ENCODE results near the gene LMAN2.
"Not testable (repeated sequence)": the region's sequence is repeated elsewhere in the genome, so short reads cannot be mapped to it uniquely, and the experiment has no call there.

LMAN2 gene

DNA sequence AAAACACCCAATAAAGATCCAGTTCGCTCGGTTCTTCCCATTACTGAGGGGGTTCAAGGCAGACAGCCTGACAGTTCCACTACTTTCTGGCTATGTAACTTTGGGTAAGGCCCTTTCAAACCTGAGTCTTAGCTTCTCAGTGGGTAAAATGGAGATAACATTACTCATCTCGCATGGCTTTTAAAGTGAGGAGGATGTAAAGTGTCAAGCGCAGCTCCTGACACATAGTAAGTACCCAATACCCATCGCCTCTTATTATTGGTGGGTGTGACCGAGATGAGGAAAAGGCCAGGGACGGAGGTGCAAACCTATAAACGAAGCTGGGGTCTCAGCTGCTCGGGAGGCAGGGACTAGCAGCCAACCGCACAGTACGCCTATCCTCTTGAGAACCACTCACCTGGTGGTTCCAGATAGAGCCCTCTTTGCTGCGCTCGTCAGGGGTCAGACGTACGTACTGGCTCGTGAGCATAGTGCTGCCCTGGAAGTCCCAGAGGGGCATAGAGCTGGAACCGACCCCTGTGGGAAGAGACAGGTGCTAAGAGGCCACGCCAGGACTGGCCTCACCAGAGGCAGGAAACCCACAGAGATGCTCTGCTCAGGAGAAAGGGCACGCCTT lies 584 bp downstream of the LMAN2 start:
- H3K4me2 ChIP-seq: peak overlapping the region; percentile 89 to 100 (median 97)
- no peaks in the 10 kb centered on the region for H3K27me3 ChIP-seq
- peaks cover 54 to 84% (median 71%) of the 10 kb centered on the region in 10 experiments for H3K4me1 ChIP-seq
- H3K4me3 ChIP-seq: peak overlapping the region; percentile 79 to 96 (median 93)
- H3K36me3 ChIP-seq: peaks cover 26 to 43% (median 41%) of the 10 kb centered on the region in 11 experiments
- peak overlapping the region; percentile 86 to 96 (median 93) for H3K9ac ChIP-seq
- H4K20me1 ChIP-seq: peaks cover 38 to 53% (median 44%) of the 10 kb centered on the region in 11 experiments; a peak in 19 of 22 replicates
- peaks cover 0 to 6% (median 0%) of the 10 kb centered on the region in 11 experiments; a peak in 2 of 22 replicates for H3K9me3 ChIP-seq (replicated peaks in 1 of 11)
- TF ChIP-seq Cebpa-rat (IDR thresholded peaks at IDR 0.05): no peak
- H3K27ac ChIP-seq: peak overlapping the region; percentile 88 to 96 (median 93)

DNA sequence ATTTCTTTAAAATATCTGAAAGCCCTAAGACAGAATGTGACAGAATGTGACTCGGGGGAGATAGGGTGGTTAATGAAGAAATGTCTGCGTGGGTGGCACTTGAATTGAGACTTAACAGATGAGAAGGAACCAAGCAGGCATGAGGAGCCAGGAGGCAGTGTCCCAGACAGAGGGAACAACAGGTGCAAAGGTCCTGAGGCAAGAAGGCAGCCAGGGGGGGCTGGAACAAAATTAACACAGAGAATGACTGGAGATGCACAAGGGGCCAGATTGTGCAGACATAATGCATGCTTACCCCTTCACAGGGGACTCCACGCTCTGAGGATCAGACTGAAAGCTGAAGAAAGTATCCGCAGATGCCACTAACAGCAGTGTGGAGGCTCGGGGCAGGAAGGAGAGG lies 1.7 kb downstream of the LMAN2 start:
- H3K4me3 ChIP-seq: peak overlapping the region; percentile 79 to 96 (median 93)
- TF ChIP-seq Cebpa-rat (IDR thresholded peaks at IDR 0.05): no peak
- H3K9ac ChIP-seq: peak overlapping the region; percentile 86 to 96 (median 93)
- peak overlapping the region; percentile 89 to 100 (median 97) for H3K4me2 ChIP-seq
- H4K20me1 ChIP-seq: peaks cover 40 to 65% (median 56%) of the 10 kb centered on the region in 11 experiments; a peak in 19 of 22 replicates
- peaks cover 43 to 73% (median 60%) of the 10 kb centered on the region in 10 experiments for H3K4me1 ChIP-seq
- H3K9me3 ChIP-seq (replicated peaks in 1 of 11): no peaks in the 10 kb centered on the region
- no peaks in the 10 kb centered on the region for H3K27me3 ChIP-seq
- H3K27ac ChIP-seq: no peak overlapping the region; a peak in 1 of 22 replicates
- H3K36me3 ChIP-seq: peaks cover 37 to 54% (median 51%) of the 10 kb centered on the region in 11 experiments

DNA sequence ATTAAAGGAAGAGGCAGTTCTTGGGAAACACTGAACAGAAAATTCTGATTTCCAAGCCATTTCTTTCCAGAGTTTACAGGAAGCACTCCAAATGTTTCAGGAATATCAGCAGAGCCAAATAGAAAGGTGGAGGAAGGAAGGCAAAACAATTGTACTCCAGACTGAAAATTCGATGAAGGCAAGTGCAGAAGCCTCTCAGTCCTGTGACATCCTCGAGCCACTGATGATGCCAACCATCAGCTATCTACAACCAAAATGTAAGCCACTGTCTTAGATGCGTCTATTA lies 2.2 kb downstream of the LMAN2 start:
- Histone ChIP-seq H4K20me1 (peaks cover 40 to 69% (median 59%) of the 10 kb centered on the region in 11 experiments; a peak in 19 of 22 replicates), H3K4me3 (peak overlapping the region in 8 of 10 experiments; percentile 21 to 96 (median 93); a peak in 11 of 20 replicates), H3K9ac (peak overlapping the region in 9 of 11 experiments; percentile 31 to 96 (median 93); a peak in 13 of 22 replicates), H3K27me3 (no peaks in the 10 kb centered on the region), H3K36me3 (peaks cover 42 to 59% (median 56%) of the 10 kb centered on the region in 11 experiments), H3K9me3 (replicated peaks in 1 of 11) (no peaks in the 10 kb centered on the region), H3K4me2 (peak overlapping the region; percentile 89 to 100 (median 97)), H3K4me1 (peaks cover 39 to 68% (median 56%) of the 10 kb centered on the region in 10 experiments), H3K27ac (no peak overlapping the region)
- TF ChIP-seq Cebpa-rat (IDR thresholded peaks at IDR 0.05): no peak

DNA sequence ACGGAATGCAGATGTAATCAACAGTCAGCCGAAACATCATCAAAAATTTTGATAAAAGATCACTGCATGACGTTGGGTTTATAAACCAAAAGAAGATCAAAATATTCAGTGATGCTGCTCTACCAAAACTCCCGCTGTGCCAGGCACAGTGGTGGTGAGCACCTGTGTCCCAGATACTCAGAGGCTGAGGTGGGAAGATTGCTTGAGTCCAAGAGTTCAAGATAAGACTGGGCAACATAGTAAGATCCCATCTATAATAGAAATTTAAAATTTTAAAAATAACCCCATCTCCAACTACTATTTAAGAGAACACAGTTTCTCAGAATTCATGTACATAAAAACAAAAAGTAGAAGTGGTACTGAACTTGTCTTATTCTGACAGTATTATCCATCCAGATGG lies 3.8 kb downstream of the LMAN2 start:
- peaks cover 40 to 85% (median 74%) of the 10 kb centered on the region in 11 experiments; a peak in 19 of 22 replicates for H4K20me1 ChIP-seq
- peak overlapping the region in 9 of 11 experiments; percentile 0 to 70 (median 32); a peak in 7 of 22 replicates for H3K9ac ChIP-seq
- H3K4me3 ChIP-seq: no peak overlapping the region
- H3K36me3 ChIP-seq: peaks cover 58 to 75% (median 72%) of the 10 kb centered on the region in 11 experiments
- H3K27me3 ChIP-seq: no peaks in the 10 kb centered on the region
- peak overlapping the region in 8 of 11 experiments; percentile 3 to 100 (median 18); a peak in 8 of 22 replicates for H3K4me2 ChIP-seq
- no peaks in the 10 kb centered on the region for H3K9me3 ChIP-seq (replicated peaks in 1 of 11)
- H3K4me1 ChIP-seq: peaks cover 39 to 52% (median 47%) of the 10 kb centered on the region in 10 experiments
- TF ChIP-seq Cebpa-rat (IDR thresholded peaks at IDR 0.05): no peak
- H3K27ac ChIP-seq: no peak overlapping the region

DNA sequence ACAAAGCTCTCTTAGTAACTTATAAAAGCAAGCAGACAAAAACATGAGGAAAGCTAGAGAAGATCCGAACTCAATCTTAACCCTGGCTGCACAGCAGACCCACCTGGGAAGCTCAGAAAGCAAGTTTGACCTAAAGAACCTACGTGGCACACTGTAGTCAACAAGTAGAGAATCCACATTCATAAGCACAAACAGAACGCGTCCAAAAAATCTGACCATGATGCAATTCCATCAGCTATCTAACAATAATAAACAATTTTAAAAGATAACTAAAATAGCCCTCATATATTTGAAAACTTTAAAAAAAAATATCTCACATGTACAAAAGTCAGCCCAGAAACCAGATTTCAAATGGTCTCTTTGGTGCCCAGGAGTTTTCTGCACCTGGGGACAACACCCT lies 4.6 kb downstream of the LMAN2 start:
- Histone ChIP-seq H3K36me3 (peaks cover 67 to 84% (median 80%) of the 10 kb centered on the region in 11 experiments), H3K4me1 (peaks cover 33 to 46% (median 39%) of the 10 kb centered on the region in 10 experiments), H4K20me1 (peaks cover 40 to 94% (median 82%) of the 10 kb centered on the region in 11 experiments; a peak in 19 of 22 replicates), H3K9ac (peak overlapping the region in 9 of 11 experiments; percentile 6 to 70 (median 32); a peak in 12 of 22 replicates), H3K27me3 (no peaks in the 10 kb centered on the region), H3K4me3 (no peak overlapping the region), H3K9me3 (replicated peaks in 1 of 11) (no peaks in the 10 kb centered on the region), H3K4me2 (peak overlapping the region in 6 of 11 experiments; percentile 3 to 100 (median 25); a peak in 8 of 22 replicates), H3K27ac (no peak overlapping the region)
- TF ChIP-seq Cebpa-rat (IDR thresholded peaks at IDR 0.05): no peak

DNA sequence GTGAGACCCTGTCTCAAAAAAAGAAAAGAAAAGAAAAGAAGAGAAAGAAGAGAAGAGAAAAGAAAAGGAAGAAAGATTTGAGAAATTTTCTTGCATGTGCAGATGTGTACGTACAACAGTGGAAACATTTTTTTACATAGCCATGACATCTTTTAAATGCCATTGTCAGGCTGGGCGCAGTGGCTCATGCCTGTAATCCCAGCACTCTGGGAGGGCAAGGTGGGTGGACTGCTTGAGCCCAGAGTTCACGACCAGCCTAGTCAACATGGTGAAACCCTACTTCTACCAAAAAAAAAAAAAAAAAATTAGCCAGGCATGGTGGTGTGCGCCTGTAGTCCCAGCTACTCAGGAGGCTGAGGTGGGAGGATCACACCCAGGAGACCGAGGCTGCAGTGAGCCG lies 6.6 kb downstream of the LMAN2 start:
- TF ChIP-seq Cebpa-rat (IDR thresholded peaks at IDR 0.05): no peak
- peaks cover 30 to 57% (median 36%) of the 10 kb centered on the region in 10 experiments for H3K4me1 ChIP-seq
- H3K27ac ChIP-seq: no peak overlapping the region
- H3K4me3 ChIP-seq: no peak overlapping the region
- H3K9me3 ChIP-seq (replicated peaks in 1 of 11): no peaks in the 10 kb centered on the region
- H3K9ac ChIP-seq: no peak overlapping the region
- H4K20me1 ChIP-seq: peaks cover 35 to 94% (median 79%) of the 10 kb centered on the region in 11 experiments; a peak in 19 of 22 replicates
- no peaks in the 10 kb centered on the region for H3K27me3 ChIP-seq
- H3K4me2 ChIP-seq: no peak overlapping the region
- peaks cover 75 to 94% (median 85%) of the 10 kb centered on the region in 11 experiments for H3K36me3 ChIP-seq

DNA sequence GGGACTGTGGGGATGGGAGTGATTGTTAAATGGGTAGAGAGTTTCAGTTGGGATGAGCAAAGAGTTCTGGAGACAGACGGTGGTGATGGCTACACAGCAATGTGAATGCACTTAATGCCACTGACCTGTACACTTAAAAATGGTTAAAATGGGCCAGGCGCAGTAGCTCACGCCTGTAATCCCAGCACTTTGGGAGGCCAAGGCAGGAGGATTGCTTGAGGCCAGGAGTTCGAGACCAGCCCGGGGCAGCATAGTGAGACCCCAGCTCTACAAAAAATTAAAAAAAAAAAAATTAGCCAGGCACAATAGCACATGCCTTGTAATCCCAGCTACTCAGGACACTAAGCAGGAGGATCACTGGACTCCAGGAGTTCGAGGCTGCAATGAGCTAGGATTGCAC lies 7.7 kb downstream of the LMAN2 start:
- TF ChIP-seq Cebpa-rat (IDR thresholded peaks at IDR 0.05): no peak
- no peak overlapping the region for H3K4me3 ChIP-seq
- H3K27ac ChIP-seq: no peak overlapping the region
- H3K4me2 ChIP-seq: no peak overlapping the region
- peaks cover 30 to 57% (median 36%) of the 10 kb centered on the region in 10 experiments for H3K4me1 ChIP-seq
- H3K27me3 ChIP-seq: no peaks in the 10 kb centered on the region
- H3K9me3 ChIP-seq (replicated peaks in 1 of 11): no peaks in the 10 kb centered on the region
- H3K36me3 ChIP-seq: peaks cover 72 to 94% (median 83%) of the 10 kb centered on the region in 11 experiments
- H3K9ac ChIP-seq: no peak overlapping the region
- peaks cover 35 to 94% (median 79%) of the 10 kb centered on the region in 11 experiments; a peak in 21 of 22 replicates for H4K20me1 ChIP-seq

DNA sequence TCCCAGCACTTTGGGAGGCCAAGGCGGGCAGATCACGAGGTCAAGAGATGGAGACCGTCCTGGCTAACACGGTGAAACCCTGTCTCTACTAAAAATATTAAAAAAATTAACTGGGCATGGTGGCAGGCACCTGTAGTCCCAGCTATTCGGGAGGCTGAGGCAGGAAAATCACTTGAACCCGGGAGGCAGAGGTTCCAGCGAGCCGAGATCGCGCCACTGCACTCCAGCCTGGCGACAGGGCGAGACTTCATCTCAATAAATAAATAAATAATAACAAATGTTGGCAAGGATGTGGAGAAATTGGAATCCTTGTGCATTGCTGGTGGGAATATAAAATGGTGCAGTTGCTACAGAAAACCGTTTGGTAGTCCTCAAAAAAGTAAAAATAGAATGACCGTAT lies 8.5 kb downstream of the LMAN2 start:
- H4K20me1 ChIP-seq: peaks cover 38 to 95% (median 79%) of the 10 kb centered on the region in 11 experiments; a peak in 21 of 22 replicates
- not testable (repeated sequence) for H3K9ac ChIP-seq; H3K27ac ChIP-seq; H3K4me3 ChIP-seq; H3K4me2 ChIP-seq; H3K27me3 ChIP-seq; H3K9me3 ChIP-seq (replicated peaks in 1 of 11)
- H3K4me1 ChIP-seq: peaks cover 31 to 57% (median 37%) of the 10 kb centered on the region in 10 experiments
- peaks cover 70 to 96% (median 84%) of the 10 kb centered on the region in 11 experiments for H3K36me3 ChIP-seq

DNA sequence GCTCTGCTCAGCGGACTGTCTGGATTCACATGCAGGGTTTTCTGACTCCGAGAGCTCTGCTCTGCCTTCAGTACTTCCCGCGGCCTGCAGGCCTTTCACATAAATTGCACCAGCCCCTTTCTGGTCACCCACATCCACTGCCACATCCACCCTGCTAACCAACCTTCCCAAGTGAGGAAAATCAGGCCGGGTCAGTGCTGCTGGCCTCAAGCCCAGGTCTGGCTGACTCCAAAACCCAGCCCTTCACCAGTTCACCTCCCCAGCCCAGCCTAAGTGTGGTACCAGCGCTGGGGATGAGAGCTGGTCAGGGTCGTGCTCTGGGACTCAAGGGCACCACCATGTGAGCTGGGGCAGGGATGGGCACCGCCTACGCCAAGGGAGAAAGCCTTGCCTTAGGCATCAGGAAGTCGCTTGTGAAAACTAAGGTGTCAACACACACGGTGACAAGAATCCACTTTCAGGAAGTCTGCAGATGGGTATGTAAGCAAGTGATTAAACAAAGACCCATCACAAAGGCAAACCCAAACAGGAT lies 12.3 kb downstream of the LMAN2 start:
- Histone ChIP-seq H3K27ac (peak overlapping the region in 8 of 11 experiments; percentile 34 to 91 (median 58); a peak in 14 of 22 replicates), H4K20me1 (peaks cover 22 to 96% (median 80%) of the 10 kb centered on the region in 11 experiments; a peak in 21 of 22 replicates), H3K27me3 (no peaks in the 10 kb centered on the region), H3K4me2 (peak overlapping the region; percentile 55 to 98 (median 89)), H3K4me1 (peaks cover 63 to 72% (median 64%) of the 10 kb centered on the region in 10 experiments), H3K9me3 (replicated peaks in 1 of 11) (no peaks in the 10 kb centered on the region), H3K4me3 (no peak overlapping the region), H3K9ac (peak overlapping the region in 9 of 11 experiments; percentile 7 to 83 (median 50); a peak in 11 of 22 replicates), H3K36me3 (peaks cover 67 to 94% (median 86%) of the 10 kb centered on the region in 11 experiments)
- no peak for TF ChIP-seq Cebpa-rat (IDR thresholded peaks at IDR 0.05)
